GM19238 (cell line): Measurements from ENCODE around the gene SPATS2L.
A peak's percentile ranks its signal among the peaks of the same experiment; 100 is the strongest.

Experiments
- DNase-seq: peaks from one replicate; pipeline ENCODE4 v3.0.0; 2011; ENCODE audit warnings: low spot score; ENCODE audit not compliant: insufficient read length

Gene SPATS2L

DNA sequence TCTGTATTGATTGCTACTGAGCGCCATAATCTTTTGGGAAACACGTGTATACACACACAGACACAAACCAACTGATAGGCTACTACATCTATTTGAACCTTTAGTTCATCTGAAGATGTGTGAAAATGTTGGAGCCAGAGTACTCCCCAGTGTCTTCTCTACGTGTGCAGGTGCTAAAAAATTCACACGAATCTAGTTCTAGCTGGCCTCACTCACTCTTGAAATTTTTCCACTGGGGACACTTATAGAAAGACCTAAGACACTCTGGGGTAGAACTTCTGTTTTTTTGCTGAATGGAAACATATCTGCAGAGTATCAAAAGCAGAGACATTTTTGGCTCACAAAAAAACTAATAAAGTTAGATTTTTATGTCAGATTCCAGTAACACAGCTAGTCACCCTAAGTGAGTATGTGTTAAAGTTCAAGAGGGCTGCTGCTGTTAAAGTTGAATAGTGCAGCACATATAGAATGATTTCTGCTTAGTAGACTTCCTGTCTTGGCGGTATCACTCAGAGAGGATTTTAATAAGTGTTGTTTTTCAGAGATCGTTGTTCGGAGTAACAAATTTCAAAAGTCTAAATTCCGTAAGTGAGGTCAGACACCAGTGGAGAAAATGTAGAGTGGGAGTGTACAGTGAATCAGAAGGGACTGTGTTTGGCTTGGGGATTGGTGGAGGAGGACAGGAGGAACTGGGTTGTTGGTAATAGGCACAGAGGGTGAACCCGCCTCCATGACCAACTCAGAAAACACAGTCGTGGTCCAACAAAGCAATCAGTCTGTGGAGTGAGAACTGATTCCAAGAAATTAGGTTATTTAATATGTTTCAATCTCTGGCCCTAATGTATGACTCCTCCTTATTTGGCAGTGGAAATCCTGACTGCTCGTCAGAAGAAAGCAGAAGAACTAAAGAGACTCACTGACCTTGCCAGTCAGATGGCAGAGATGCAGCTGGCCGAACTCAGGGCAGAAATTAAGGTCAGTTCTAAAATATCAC, 160.2 kb downstream of the SPATS2L start:
- DNase-seq: no peak

DNA sequence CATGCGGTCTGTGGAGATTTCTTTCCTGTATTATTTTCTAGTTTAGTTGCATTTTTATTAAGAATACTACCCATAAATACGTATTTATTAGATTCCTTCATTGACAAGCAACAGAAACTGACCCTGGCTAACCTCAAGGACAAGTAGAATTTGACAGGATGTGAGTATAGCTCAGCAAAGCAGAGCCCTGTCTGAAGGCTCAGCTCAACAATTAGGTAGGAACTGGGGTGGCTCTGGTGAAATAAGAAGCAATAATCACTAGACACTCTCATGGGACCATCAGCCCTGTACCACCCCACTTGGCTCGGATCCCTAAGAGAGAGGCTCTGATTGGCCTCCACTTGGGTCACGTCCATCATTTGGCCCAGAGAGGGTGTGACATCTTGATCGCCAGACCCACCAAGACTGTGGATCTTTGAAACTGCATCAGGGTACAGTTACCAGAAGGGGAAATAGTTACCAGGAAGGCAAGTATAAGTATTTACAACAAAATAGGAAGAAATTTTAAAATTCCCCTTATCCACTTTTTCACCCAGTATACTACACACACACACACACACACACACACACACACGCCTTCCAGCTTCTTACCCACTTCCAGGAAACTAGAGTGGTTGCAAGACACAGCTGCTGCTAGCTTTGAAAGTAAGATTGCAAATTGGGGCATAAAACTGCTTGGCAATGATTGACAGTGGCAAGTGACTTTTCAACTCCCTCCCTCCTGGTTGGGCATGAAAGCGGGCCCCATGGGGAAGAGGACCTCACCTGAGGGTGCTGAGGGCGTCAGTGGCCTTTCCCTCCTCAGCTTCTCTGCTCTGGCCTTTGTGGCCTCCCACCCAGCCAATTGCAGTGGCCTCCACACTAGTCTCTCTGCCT, 161.6 kb downstream of the SPATS2L start:
- DNase-seq: no peak

- DNase-seq: no peak
These were observed 163.3 kb downstream of the SPATS2L start for GRCh38 chr2:200469708-200470211.

GRCh38 chr2:200470230-200470629, 163.7 kb downstream of the SPATS2L start:
- no peak for DNase-seq

DNA sequence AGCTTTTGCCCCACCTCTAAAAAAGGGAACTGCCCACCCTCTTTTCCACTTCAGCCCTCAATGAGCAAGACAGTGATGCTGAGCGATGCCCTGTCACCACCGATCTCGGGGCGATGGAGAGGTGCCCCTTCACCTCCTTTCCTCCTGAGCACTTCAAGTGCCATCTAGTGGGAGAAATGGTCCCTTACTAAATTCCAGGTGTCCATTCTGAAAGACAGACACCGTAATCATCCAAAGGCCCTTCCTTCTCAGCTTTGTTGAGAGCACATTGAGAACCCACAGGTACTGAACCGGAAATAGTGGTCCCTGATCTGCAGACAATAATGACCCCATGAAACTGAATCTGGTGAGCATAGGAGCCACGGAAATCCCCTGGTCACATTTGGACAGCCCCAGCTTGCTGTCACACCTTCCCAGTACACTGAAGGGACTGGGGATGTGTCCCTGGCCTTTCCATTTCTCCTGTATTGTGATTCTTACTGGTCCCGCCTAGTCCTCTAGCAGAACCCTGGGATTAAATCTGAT, 164.9 kb downstream of the SPATS2L start:
- DNase-seq: peak; percentile 50

DNA sequence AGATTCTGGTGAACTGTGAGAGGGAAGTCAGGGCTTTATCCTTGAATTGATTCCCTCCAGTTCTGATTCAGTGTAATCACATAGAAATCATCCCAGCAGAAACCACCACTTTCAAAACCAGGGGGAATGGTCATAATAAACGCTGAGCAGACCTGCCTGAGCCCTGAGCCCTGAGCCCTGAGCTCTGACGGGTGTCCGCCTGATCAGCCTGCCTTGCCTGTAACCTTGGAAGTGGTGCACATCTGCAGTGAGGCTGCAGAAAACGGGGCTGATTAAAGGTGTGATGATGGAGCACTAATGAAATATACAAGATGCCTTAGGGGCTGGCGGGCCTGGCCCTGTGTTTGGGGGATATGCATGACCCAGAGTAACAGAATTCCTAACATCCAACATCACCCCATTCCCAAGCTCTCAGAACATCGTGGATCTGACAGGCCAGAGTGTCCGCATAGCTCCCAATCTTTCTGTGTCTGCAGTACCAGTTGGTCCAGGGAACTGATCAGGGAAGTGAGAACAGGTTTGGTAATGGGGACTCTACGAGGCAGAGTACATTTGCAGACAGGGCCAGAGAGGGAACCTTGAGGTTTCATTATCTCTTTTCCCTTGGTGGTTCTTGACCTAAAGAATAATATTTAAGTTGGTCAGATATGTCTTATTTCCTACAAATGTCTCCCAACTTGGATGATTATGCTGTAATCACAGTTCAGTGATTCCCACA, 165.6 kb downstream of the SPATS2L start:
- no peak for DNase-seq

DNA sequence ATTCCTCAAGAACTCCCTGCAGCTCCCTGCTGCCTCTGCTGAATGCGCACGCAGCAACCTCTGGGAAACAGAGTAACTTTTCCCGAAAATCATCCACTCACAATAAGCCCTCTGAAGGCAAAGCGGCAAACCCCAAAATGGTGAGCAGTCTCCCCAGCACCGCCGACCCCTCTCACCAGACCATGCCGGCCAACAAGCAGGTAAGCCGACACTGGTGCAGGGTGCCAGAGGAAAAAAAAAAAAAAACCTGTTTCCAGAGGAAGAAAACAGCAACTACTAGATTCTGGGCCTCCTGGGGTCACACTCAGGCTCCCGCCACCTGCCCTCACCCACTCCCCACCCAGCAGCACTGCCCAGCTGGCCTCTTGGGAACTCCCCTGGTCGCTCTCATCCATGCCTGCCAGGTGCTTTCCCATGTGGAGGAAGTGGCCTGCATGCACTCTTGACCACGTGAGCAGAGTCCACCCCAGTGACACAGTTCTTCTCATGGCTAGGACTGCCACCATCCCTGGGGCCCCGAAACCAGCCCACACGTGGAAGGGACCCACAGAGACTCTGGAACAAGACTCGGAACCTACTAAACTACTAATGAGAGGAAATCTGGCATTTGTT, 166.5 kb downstream of the SPATS2L start:
- no peak for DNase-seq

- no peak for DNase-seq
These were observed 169.3 kb downstream of the SPATS2L start for GRCh38 chr2:200475795-200476194.

DNA sequence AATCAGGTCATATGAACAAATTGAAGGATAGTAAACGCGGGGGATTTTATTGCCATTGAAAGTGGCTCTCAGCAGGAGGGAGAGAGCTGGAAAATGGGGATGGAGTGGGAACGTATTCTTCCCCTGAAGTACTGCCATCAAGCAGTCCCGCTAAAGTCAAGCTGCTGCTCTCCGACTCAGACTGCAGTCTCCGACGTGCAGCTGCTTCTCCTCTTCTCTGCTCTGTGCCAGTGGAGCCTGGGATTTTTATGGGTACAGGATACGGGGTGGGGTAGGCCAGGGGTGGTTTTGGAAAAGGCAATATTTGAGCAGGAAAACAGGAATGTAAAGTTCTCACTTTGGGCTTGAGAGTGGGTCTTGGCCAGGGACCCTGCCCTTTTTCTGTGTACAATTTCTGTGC, 170.3 kb downstream of the SPATS2L start:
- no peak for DNase-seq

DNA sequence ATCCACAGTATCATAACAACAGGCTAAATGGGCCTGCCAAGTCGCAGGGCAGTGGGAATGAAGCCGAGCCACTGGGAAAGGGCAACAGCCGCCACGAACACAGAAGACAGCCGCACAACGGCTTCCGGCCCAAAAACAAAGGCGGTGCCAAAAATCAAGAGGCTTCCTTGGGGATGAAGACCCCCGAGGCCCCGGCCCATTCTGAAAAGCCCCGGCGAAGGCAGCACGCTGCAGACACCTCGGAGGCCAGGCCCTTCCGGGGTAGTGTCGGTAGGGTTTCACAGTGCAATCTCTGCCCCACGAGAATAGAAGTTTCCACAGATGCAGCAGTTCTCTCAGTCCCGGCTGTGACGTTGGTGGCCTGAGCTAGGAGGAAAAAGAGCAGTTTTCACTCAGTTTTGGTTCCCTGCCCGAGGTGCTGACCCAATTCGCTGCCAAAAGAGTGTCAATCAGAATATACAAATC, 171.2 kb downstream of the SPATS2L start:
- DNase-seq: no peak

- DNase-seq: no peak
These were observed 173.3 kb downstream of the SPATS2L start for GRCh38 chr2:200479692-200480265.

- DNase-seq: peak; percentile 13
These were observed 175.7 kb downstream of the SPATS2L start for GRCh38 chr2:200482194-200482593.

- no peak for DNase-seq
These were observed 177.3 kb downstream of the SPATS2L start for GRCh38 chr2:200483729-200484198.

DNA sequence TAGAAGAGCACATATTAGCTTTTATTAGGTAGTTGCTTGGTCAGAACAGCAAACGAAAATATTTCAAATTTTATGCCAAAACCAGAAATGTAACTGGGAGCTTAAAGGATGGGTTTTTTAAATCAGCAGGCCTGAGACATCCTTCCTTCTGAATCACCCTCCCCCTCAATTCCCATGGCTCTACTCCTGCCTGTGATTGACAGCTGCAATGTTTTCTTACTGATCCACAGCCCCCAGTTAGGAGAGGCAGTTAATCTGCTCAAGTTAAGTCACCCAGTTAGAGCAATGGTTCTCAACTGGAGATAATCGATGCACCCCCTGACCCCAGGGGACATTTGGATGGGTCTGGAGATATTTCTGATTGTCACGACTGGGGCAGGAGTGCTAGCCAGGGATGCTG, 178.4 kb downstream of the SPATS2L start:
- DNase-seq: no peak

GRCh38 chr2:200486529-200486928, 180.0 kb downstream of the SPATS2L start:
- no peak for DNase-seq

DNA sequence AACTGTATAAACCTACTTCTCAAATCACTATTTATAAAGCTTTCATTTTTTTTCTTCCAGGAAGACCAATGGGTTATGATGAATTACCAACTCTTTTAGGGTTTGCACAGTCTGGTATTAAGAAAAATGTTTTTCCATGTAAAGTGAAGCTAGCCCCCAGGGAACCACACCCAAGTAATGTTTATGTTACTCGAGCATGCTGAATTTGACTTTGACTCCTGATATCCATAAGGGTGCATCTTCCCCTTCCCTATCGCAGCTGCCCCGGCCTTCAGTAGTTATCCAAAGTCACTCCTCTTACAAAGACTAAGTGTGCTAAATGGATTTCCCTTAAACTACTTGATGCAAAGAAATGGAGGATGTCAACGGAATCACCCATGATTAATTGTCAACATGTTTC, 181.7 kb downstream of the SPATS2L start:
- no peak for DNase-seq

GRCh38 chr2:200490001-200490400, 183.5 kb downstream of the SPATS2L start:
- DNase-seq: no peak

DNA sequence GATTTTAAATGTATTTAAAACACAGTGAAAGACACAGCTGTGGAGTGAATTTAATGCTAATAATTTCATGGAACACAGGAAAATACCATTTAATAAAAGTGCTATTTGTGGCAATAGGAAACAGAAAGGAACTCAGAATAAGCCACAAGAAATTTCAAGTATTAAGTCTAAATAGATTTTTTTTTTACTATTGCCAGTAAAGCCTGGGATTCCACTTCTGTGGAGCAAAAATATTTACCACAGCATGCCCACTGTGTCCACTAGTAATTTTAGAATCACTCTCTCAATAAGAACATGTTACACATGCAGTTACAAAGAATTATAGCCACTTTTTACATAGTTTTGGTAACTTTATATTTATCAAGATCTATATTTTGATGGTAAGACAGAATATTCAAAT, 186.2 kb downstream of the SPATS2L start:
- no peak for DNase-seq

- no peak for DNase-seq
These were observed 187.6 kb downstream of the SPATS2L start for GRCh38 chr2:200494048-200494447.

DNA sequence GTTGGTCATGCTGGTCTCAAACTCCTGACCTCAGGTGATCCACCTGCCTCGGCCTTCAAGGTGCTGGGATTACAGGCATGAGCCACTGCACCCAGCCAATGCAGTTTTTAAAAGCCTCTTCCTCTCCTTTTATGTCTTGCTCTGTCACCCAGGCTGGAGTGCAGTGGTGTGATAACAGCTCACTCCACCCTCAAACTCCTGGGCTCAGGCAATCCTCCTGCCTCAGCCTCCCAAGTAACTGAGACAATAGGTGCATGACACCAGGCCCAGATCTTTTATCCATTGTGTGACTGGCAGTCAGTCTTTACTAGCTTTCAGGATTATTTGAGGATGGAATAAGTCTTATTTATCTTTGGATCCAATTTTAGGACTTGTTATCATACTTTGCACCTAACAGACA, 190.2 kb downstream of the SPATS2L start:
- no peak for DNase-seq
